HG03558 (cell line): ENCODE data around the gene XPO5.
"Not testable (repeated sequence)": the region's sequence is repeated elsewhere in the genome, so short reads cannot be mapped to it uniquely, and the experiment has no call there.

ENCODE experiments used
- ATAC-seq: cut with Tn5 transposase; IDR thresholded peaks from one replicate; pipeline ENCODE4 v1.9.1; 2021; ENCODE audit warnings: moderate number of reproducible peaks; ENCODE audit not compliant: unreplicated experiment; ENCODE audit errors: extremely low read depth

Gene XPO5

DNA sequence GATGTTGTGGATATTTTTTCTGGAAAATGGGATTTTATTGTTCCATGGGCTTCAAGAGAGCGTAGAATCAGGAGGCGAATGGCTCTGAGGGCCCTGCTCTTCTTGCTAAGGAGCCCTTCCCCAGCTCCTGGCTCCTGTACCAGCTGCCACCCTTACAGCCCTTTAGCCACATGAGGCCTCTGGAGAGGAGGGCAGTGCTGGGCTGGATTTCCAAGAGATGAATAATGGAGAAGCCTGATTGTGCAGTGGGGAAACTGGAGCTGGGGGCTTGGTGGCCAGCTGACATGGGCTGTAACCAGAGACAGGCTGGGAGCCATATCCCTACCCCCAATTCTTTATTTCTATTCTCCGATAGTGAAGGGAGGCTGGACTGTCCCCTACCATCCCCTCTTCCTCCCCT lies 74.9 kb downstream of the XPO5 start:
- ATAC-seq = no peak

- no peak for ATAC-seq
Measured at GRCh38 chr6:43499028-43499815, 76.6 kb downstream of the XPO5 start.

- not testable (repeated sequence) for ATAC-seq
Measured at GRCh38 chr6:43498291-43498690, 77.5 kb downstream of the XPO5 start.

DNA sequence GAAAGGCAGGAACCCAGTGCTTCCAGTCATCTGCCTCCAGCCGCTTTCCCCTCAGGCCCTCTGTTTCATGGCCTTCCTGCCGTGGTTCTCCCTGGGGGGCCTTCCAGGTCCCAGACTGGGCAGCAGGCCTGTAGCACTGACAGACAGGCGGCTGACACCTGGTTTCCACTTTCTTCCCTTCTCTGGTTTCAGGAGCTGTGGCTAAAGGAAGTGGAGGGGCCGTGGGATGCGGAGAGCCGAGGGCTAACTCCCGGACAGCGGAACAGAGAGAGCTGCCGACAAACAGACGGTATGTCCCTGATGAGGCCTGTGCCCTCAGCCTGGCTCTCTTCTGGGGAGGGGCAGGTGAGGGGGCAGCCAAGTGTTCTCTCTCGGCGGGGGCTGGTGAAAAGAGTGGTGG lies 78.1 kb downstream of the XPO5 start:
- ATAC-seq = no peak

DNA sequence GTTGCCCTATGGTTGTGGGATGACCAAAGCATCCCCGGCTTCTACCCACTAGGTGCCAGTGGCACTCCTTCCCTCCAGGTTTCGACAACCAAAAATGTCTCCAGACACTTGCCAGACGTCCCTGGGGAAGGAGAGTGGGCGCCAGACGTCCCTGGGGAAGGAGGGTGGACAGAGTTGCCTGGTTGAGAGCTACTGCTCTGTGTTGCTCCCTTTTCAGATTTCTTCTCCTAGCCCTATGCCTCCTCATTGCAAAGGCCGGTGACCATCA lies 78.8 kb downstream of the XPO5 start:
- ATAC-seq = no peak

DNA sequence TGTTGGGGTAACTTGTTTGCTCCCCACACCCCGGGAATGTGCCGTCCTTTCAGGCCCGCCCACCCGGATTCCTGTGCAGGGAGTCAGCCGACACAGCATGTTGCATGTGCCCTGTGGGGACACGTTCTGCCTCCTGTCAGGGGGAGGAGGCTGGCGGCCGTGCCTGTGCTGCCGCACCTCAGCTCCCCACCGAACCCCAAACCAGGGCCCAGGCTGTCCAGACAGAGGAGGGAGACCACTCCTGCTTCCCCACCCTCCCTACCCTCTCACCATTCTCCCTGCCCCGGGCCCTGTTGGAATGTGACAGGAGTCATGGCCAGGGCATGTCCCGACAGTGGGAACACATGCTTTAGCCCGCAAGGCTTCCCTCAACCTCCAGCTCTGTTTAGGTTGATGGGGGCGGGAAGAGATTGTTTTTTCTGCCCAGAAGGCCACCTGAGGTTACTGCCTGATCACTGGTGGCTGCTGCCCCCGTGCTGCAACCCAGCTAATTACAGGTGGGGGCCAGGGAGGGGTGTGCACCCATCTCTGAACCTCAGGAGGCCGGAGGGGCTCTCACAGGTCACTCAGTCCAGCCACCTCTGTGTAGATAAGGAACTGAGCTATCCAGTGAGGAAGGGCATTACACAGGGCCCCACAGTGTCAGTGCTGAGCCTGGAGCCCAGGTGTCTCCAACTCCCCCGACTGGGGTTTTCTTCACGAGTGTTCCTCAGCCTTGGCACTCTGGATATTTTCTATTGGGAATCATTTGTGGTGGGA lies 79.3 kb downstream of the XPO5 start:
- ATAC-seq = no peak

GRCh38 chr6:43495409-43495941 lies 80.4 kb downstream of the XPO5 start:
- no peak for ATAC-seq

DNA sequence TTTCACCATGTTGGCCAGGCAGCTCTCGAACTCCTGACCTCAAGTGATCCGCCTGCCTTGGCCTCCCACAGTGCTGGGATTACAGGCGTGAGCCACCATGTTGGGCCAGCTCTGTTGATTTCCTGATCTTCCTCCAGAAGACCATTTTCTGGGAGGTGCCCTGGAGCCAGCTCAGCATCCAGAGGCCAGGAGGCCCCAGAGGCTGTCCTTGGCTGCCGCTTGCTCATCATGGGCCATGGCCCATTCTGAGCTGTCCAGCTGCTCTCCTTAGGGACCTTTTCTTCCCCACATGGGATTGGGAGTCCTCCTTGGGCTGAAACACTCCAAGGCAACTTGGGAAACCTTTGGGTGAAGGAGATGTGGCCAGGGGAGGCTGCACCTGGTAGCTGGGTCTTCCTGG lies 81.1 kb downstream of the XPO5 start:
- ATAC-seq = no peak

DNA sequence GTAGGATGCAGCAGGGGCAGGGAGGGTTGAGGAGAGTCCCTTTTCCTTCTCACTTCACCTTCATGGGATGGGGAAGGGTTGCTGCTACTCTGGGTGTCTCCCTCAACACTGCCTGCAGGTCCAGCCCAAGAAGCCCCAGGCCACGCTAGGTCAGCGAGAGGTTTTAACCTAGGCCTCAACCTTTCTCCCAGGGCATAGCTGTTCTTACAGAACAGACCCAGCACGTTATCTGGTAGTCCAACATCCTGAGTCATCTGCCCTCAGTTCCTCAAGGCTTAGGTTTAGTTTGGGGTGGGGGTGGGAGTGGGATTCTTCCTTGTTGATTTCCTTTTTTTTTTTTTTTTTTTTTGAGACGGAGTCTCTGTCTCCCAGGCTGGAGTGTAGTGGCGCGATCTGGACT lies 81.5 kb downstream of the XPO5 start:
- ATAC-seq = no peak

- no peak for ATAC-seq
Measured at GRCh38 chr6:43493833-43494232, 82.0 kb downstream of the XPO5 start.

GRCh38 chr6:43493230-43493629 lies 82.6 kb downstream of the XPO5 start:
- no peak for ATAC-seq

DNA sequence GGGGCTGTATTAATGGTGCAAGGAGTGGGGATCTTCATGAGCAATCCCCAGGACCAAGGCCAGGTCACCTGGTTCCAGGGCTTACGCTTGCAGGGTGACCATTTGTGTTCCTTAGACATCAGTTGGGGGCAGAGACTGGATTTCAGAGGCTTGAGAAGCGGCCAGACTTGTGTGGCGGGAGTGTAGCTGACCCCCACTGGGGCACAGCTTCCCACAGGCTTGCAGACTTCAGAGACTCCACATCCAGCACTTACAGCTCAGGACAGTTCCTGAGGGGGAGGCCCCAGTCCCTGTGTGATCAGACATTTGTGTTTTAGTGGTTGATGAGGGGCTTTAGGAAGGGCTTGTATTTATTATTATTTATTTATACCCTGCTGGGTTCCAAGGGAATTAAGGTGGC lies 83.2 kb downstream of the XPO5 start:
- ATAC-seq = no peak

GRCh38 chr6:43491750-43492661 lies 83.8 kb downstream of the XPO5 start:
- no peak for ATAC-seq

DNA sequence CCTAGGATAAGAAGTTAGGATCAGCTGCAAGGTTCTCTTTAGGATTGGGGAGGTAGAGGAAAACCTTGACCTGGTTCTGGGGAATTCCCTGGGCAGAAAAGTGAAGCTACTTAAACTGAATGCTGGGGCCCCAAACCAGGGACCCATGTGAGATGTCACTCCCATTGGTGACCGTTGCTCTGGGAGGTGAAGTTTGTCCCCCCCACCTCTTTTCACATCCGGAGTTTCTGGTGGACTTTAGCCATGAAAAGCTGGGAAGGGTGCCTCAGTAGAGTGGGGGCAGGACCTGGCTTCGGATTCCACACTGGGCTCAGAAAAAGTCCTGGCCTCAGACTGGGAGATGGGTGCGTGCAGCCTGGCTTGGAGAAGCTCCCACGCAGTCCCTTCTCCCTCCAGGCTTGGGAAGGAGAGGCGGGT lies 85.3 kb downstream of the XPO5 start:
- no peak for ATAC-seq

- ATAC-seq = no peak
Measured at GRCh38 chr6:43489277-43490072, 86.4 kb downstream of the XPO5 start.

- ATAC-seq = no peak
Measured at GRCh38 chr6:43488667-43489276, 87.1 kb downstream of the XPO5 start.

GRCh38 chr6:43481591-43482236 lies 94.1 kb downstream of the XPO5 start:
- ATAC-seq = no peak

DNA sequence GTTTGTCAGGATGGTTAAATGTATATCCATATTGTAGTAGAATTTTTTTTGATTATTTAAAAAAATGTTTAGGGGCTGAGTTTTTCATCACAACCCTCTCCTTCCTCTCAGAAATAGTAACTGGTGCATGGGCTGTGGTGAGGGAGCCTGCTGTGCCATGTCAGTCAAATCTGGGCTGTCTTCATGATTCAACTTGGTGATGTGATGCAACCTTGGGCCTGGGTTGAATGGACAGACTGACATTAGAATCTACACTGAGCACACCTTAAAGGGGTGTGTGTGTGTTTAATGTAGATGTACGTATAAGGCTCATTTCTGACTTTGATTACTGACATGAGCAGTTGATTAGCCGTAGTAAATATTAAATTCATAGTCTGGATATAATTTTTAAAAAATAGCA lies 94.8 kb downstream of the XPO5 start:
- ATAC-seq = no peak

DNA sequence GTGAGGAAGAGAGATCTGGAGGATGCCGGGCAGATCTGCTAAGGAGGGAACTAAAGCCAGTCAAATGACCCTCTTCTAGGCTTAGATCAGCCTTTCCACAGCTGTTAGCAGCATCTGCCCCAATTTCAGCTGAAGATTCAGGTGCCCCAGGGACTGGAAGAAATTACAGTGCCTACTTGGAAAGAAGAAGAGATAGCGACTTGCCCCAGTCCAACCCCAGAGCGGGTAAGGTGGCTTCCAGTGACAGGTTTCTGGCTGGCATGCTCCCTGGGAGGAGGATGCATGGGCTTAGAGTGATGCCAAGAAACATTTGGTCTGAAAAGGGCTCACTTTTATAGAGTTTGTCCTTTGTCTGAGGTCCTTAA lies 97.8 kb downstream of the XPO5 start:
- no peak for ATAC-seq
